Activated CD4-positive, alpha-beta T cell treated with anti-CD3 and anti-CD28 coated beads, Interleukin-2, Interleukin-4, amounts not matched to agents 100 ng/mL and 50 ng/mL, durations not matched to agents 16 hours and 8 hours (primary cell): ENCODE data around the gene IQSEC2.

Source experiments
- DNase-seq: peaks from one replicate; pipeline ENCODE4 v3.0.0-alpha.2; 2020; ENCODE audit warnings: low spot score

IQSEC2 gene

GRCh38 chrX:53244610-53245009 is 36.8 kb downstream of the IQSEC2 start:
- DNase-seq = no peak

DNA sequence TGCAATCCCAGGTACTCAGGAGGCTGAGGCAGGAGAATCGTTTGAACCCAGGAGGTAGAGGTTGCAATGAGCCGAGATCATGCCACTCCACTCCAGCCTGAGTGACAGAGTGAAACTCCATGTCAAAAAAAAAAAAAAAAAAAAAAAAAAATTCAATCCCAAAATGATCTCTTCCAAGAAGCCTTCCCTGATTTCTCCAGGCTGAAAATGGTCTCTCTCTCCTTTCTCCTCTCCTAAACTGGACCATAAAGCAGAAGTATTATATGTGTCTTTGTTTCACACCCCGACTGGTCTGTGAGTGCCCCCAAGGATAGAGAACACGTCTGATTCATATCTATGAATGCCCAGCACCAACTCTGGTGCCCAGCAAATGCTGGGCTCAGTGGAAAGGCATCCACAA is 39.1 kb downstream of the IQSEC2 start:
- no peak for DNase-seq

- no peak for DNase-seq
These were observed 39.8 kb downstream of the IQSEC2 start for GRCh38 chrX:53241558-53241957.

GRCh38 chrX:53239474-53239873 is 41.9 kb downstream of the IQSEC2 start:
- peak; percentile 49 for DNase-seq

DNA sequence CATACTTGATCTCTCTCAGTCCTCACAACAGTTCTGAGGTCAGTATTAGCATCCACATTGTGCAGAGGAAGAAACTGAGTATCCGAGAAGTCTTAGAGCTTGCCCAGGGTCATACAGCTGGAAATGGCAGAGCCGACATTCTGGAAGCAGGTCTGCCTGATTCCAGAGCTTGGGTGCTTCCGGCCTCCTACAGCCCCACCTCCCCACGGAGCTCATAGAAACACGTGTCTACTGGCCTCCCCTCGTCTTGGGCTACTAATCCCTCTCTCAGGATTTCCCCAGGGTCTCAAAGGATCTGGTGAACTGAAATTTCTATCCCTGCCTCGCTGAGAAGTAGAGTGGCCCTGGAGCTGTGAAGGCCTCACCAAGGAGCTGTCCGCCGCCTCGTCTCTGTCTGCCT is 44.3 kb downstream of the IQSEC2 start:
- no peak for DNase-seq

DNA sequence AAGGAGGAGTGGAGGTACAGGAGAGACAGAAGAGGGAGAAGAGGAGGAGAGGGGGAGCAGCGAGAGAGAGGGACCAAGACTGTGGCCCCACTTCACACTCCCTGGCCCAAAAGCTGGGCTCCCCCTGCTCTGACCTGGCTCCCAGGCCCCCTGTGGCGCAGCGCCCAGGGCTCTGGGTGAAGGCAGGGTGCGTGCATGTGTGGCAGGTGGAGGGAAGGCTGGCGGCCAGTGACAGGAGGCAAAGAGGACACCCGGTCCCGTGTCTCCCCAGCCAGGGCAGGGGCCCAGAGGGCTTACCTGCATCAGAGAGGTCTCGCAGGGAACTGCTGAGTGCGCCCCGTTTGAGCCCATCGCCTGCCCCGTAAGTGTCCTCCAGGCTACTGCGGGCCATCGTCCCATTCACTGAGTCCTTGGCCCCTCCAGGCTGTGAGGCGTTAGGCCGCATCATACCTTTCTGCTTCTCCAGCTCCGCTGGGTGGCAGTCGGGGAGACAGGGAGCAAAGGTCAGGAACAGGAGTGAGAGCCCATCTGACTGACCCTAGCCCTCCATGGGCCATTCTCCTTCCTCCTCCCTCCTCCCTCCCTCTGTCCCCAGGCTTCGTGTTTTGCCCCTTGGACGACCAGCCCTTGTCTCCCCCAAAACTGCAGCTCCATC is 45.2 kb downstream of the IQSEC2 start:
- DNase-seq = no peak

- no peak for DNase-seq
These were observed 45.8 kb downstream of the IQSEC2 start for GRCh38 chrX:53235566-53235965.

GRCh38 chrX:53234484-53234883 is 46.9 kb downstream of the IQSEC2 start:
- no peak for DNase-seq

DNA sequence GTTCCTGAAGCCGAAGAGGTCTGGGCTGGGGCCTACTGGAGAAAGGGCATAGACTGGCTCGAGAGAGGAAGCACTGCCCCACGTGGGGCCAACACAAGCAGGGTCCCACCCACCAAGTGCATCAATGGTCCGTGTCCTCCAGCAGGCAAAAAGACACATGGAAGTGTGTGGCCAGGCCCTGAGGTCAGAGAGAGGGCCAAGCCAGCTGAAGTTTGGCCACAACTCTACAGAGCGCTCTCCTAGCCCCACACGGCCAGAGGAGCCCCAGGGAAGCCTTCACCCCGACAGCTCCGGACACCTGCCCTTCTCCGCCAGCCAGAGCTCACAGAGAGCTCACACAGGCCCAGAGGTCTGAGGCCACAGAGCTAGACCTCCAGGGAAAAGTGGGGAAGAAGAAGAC is 47.8 kb downstream of the IQSEC2 start:
- DNase-seq = no peak

GRCh38 chrX:53230116-53230515 is 51.3 kb downstream of the IQSEC2 start:
- DNase-seq = no peak

DNA sequence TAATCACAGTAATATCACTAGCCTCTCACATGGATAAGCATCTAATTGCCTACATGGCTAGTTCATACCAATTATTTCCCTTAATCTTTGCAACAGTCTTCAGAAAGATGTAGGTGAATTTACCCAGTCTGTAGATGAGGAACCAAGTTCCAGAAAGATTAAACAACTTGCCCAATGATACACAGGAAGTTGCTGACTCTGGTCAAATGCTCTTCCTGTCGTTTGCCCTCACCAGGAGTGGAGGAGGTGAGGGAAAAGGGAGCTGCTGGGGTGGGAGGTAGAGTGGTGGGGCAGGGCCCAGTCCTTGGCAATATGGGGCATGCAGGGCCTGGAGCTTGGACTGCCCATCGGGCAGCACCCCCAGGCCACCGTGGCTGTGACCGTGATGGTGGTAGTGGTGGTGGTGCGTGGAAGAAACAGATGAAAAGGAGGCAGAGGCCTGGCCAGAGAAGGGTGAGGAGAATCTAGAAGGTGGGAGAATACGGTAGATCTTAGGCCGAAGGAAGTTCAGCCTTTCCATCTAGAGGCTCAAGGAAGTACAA is 54.1 kb downstream of the IQSEC2 start:
- no peak for DNase-seq

GRCh38 chrX:53224860-53225797 is 56.3 kb downstream of the IQSEC2 start, which contains the start of gene KDM5C:
TSS of gene KDM5C (minus strand) at chrX:53225207. CDS start at chrX:53224889, 318 bp downstream.
- DNase-seq = peak; percentile 95

DNA sequence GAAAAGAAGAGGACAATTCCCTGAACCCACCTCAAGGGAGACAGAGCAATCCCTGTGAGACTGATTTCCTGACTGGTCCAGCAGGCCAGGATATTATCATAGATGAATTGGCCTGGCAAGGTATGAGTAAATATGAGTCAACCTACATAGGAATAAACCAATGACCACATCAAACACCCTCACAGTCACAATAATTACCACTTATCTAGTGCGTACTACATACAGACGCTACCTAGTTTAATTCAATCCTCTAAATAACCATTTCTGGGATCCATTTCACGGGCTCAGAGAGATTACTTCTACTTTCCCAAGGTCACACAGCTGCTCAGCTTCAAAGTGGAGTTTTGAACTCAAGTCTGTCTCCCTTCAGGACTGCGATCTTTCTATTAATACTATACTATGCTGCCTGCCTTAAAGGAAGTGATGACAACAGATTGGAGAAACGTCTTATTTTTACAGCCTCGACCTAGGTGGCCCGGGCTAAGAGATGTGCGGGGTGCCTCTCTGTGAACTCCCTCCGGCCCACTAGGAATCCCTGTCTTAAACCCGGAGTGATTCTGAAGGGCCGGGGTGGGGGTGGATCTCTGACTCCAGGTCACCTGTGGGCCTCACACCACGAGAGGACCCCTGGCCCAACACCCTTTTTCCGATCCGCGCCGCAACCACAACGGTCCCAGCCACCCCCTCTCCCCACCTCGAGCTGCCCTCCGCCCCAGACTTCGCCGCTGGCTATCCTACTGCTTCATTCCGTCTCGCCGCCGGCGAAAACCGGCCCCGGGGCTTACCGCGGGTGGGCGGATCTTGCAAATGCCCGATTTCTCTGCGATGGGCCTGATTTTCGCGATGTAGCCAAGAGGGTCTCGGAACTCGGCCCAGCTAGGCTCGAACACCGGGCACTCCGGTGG is 57.2 kb downstream of the IQSEC2 start:
- peak; percentile 48 for DNase-seq

- no peak for DNase-seq
These were observed 58.2 kb downstream of the IQSEC2 start for GRCh38 chrX:53223068-53223693.
